HepG2 (cell line): ENCODE data around the gene NUDT1. TPM values are rescaled to one million over a fixed set of nuclear protein-coding genes. Genes with fewer than 3 reads are reported as not detected.

Source experiments
- ATAC-seq: fragments of 200-7000 bp; cut with Tn5 transposase; 3 replicates; pipeline ENCODE4 v1.9.1; 2020; ENCODE audit warnings: mild to moderate bottlenecking, moderate library complexity
- BruUV-seq: library from RNA; stranded (reverse); fragments of 400-500 nt; replicated peaks from 2 replicates; lab custom pipeline; 2021; lab: Mats Ljungman, UMichigan
- CTCF ChIA-PET: fragments of 300-600 bp; formaldehyde crosslinking; extraction: SDS; loops from one replicate; lab custom pipeline; 2021; ENCODE audit warnings: low total read pairs, inconsistent platforms, low intra/inter-chr PET ratio; lab: Yijun Ruan, JAX
- POLR2A ChIA-PET: fragments of 350-600 bp; sonication (Branson Sonifier 250); formaldehyde crosslinking; loops from one replicate; lab custom pipeline; 2020; ENCODE audit warnings: antibody characterized with exemption, inconsistent platforms; lab: Yijun Ruan, JAX
- DNase-seq: peaks from one replicate; pipeline ENCODE4 v3.0.0-alpha.2; 2015; ENCODE audit warnings: low spot score
- FAIRE-seq: peaks from 3 replicates; lab custom pipeline; 2011; peaks lifted over from hg19 to GRCh38; lab: Jason Lieb, UNC
- H2AFZ ChIP-seq: one replicate; pipeline ENCODE4 v1.6.1; 2011; ENCODE audit warnings: low read length, inconsistent platforms
- H3K27ac ChIP-seq: fragments of 300-600 bp; 3 replicates; pipeline ENCODE4 v1.8.0; 2011; ENCODE audit warnings: mixed run types, mild to moderate bottlenecking, mixed read lengths, low read length, inconsistent platforms; ENCODE audit not compliant: insufficient read depth; ENCODE audit errors: extremely low read length
- H3K27me3 ChIP-seq, 2 experiments: fragments of 200-600 bp in 1 of 2; 2 replicates in 1 of 2; 3 replicates in 1 of 2; pipeline versions ENCODE4 v1.6.0 to v1.8.0; 2011; ENCODE audit warnings: low read length in 2 of 2, mild to moderate bottlenecking in 2 of 2, moderate library complexity in 2 of 2, inconsistent platforms in 1 of 2; ENCODE audit not compliant: insufficient read depth in 2 of 2, control insufficient read depth in 1 of 2
- H3K36me3 ChIP-seq, 2 experiments: fragments of 200-600 bp in 1 of 2; replicated peaks in 1 of 2; 2 replicates in 1 of 2; 3 replicates in 1 of 2; pipeline versions ENCODE4 v1.5.1 to v1.8.0; 2011; ENCODE audit warnings: low read length in 2 of 2, inconsistent platforms in 1 of 2; ENCODE audit not compliant: insufficient read depth in 2 of 2, control insufficient read depth in 1 of 2
- H3K4me1 ChIP-seq: 2 replicates; pipeline ENCODE4 v1.5.1; 2012; ENCODE audit warnings: low read length, inconsistent platforms; ENCODE audit not compliant: insufficient read depth
- H3K4me2 ChIP-seq: 2 replicates; pipeline ENCODE4 v1.6.0; 2011; ENCODE audit warnings: low read depth, low read length, inconsistent platforms
- H3K4me3 ChIP-seq, 3 experiments: fragments of 200-600 bp in 1 of 3; sonication (generic), shearing (Covaris generic) in 1 of 3; replicated peaks in 1 of 3; 2 replicates each; pipeline ENCODE4 v1.5.1; 2011 to 2016; ENCODE audit warnings: low read length in 3 of 3, inconsistent platforms in 2 of 3, low read depth in 2 of 3, mild to moderate bottlenecking in 2 of 3, control low read depth in 1 of 3, mixed read lengths in 1 of 3; ENCODE audit not compliant: insufficient read depth in 1 of 3
- H3K79me2 ChIP-seq: one replicate; pipeline ENCODE4 v1.6.1; 2011; ENCODE audit warnings: low read length, inconsistent platforms; ENCODE audit not compliant: insufficient read depth
- H3K9ac ChIP-seq: 2 replicates; pipeline ENCODE4 v1.6.0; 2011; ENCODE audit warnings: mild to moderate bottlenecking, low read depth, low read length, inconsistent platforms; ENCODE audit not compliant: insufficient read depth
- H3K9me3 ChIP-seq: 2 replicates; pipeline ENCODE4 v1.5.1; 2012; ENCODE audit warnings: mild to moderate bottlenecking, low read length
- H4K20me1 ChIP-seq: 2 replicates; pipeline ENCODE4 v1.6.0; 2011; ENCODE audit warnings: inconsistent platforms, mild to moderate bottlenecking, low read length, moderate library complexity; ENCODE audit not compliant: insufficient read depth
- NKX3-1 ChIP-seq: sonication (generic); formaldehyde crosslinking; IDR thresholded peaks from 2 replicates; pipeline ENCODE4 v1.5.0; 2020; ENCODE audit warnings: missing genetic modification reagents
- THYN1 ChIP-seq: sonication (generic); formaldehyde crosslinking; IDR thresholded peaks from 2 replicates; pipeline ENCODE4 v1.8.1; 2023; ENCODE audit warnings: low read depth, mild to moderate bottlenecking, moderate library complexity, missing genetic modification reagents, borderline replicate concordance
- TRAFD1 ChIP-seq: sonication (generic); formaldehyde crosslinking; IDR thresholded peaks from 2 replicates; pipeline ENCODE4 v1.5.1; 2020; ENCODE audit warnings: missing genetic modification reagents, mild to moderate bottlenecking, borderline replicate concordance
- ZBTB43 ChIP-seq: sonication (generic); formaldehyde crosslinking; conservative IDR thresholded peaks from 2 replicates; pipeline ENCODE4 v1.4.0; 2020; ENCODE audit warnings: missing genetic modification reagents
- ZFX ChIP-seq: sonication (generic); formaldehyde crosslinking; IDR thresholded peaks from 2 replicates; pipeline ENCODE4 v1.4.0; 2020; ENCODE audit warnings: mild to moderate bottlenecking, low read depth, missing genetic modification reagents, moderate library complexity
- ZNF124 ChIP-seq: sonication (generic); formaldehyde crosslinking; IDR thresholded peaks from 2 replicates; pipeline ENCODE4 v1.4.0; 2020; ENCODE audit warnings: missing genetic modification reagents
- ZNF230 ChIP-seq: sonication (generic); formaldehyde crosslinking; IDR thresholded peaks from 2 replicates; pipeline ENCODE4 v1.4.0; 2020; ENCODE audit warnings: mild to moderate bottlenecking, missing genetic modification reagents
- ZNF652 ChIP-seq: IDR thresholded peaks from 2 replicates; pipeline ENCODE4 v1.6.1; 2016; ENCODE audit warnings: low read depth, borderline replicate concordance
- ZNF772 ChIP-seq: sonication (generic); formaldehyde crosslinking; IDR thresholded peaks from 2 replicates; pipeline ENCODE4 v1.5.0; 2020; ENCODE audit warnings: mild to moderate bottlenecking, missing genetic modification reagents
- WGBS: methylation state at CpG from one replicate; pipeline ENCODE4 v1.1.6; 2017; ENCODE audit warnings: low lambda C conversion rate; 5-methylcytosine and 5-hydroxymethylcytosine counted together
- in situ Hi-C: cut with HindIII; loops from 2 replicates; pipeline ENCODE4 v1.10.0; 2017; ENCODE audit warnings: low pct_unique_long_range_greater_than_20kb; ENCODE audit not compliant: extremely low pct_ligation_motif_present
- intact Hi-C: fragments of 100-400 bp; cut with micrococcal nuclease; formaldehyde crosslinking; loops from one replicate; pipeline ENCODE4 v1.10.0; 2022; ENCODE audit not compliant: unreplicated experiment
- polyA plus RNA-seq, 8 experiments: library from polyadenylated mRNA; depleted of rRNA in 3 of 8; stranded (reverse) in 7 of 8; unstranded in 1 of 8; fragments of >200 nt; fragmentation: Illumina TruSeq in 4 of 8; extraction: Trizol in 4 of 8; gene quantifications; 2 replicates each; pipeline versions ENCODE4 v1.2.1 to v1.2.3, GENCODE V29; 2011 to 2016; ENCODE audit warnings: low read depth in 4 of 8, missing spikeins in 1 of 8, mixed read lengths in 1 of 8; ENCODE audit not compliant: insufficient read depth in 1 of 8
- total RNA-seq, 5 experiments: library from RNA; depleted of rRNA; stranded (reverse); fragments of >200 nt; fragmentation: Illumina TruSeq; extraction: Trizol; gene quantifications; 2 replicates each; pipeline ENCODE4 v1.2.3, GENCODE V29; 2016; ENCODE audit warnings: low read depth in 1 of 5
- TF ChIP-seq, protein P1 (sequence below): sonication (generic); formaldehyde crosslinking; IDR thresholded peaks from 2 replicates; pipeline ENCODE4 v1.4.0; 2020; ENCODE audit warnings: mild to moderate bottlenecking, missing genetic modification reagents
- TF ChIP-seq, protein P2 (sequence below): sonication (generic); formaldehyde crosslinking; IDR thresholded peaks from 2 replicates; pipeline ENCODE4 v1.5.0; 2020; ENCODE audit warnings: missing genetic modification reagents
- TF ChIP-seq, protein P3 (sequence below): sonication (generic); formaldehyde crosslinking; conservative IDR thresholded peaks from 2 replicates; pipeline ENCODE4 v1.4.0; 2020; ENCODE audit warnings: missing genetic modification reagents

The NUDT1 gene
- total and polyA plus RNA-seq, 2 of the 13 experiments (the other 11 are each of a cell fraction or from before 2014, with no cell fraction given) = 9.1 to 26.8 TPM

DNA sequence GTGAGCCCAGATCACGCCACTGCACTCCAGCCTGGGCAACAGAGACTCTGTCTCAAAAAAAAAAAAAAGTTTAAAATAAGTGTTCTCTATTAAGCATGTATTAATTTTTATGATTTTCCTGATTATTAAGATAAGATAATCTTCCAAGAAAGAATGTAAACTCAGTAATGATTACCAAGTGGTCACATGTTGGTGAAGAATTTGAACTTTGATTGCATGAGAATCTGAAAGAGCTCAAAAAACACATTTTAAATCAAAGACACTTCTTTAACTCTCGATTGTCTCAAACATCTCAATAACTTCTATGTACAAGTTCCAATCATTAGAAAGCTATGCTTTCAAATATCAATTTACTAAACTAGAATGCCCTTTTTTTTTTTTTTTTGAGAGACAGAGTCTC, 38.4 kb downstream of the NUDT1 start:
- H3K36me3 ChIP-seq = peaks cover 7 to 10% of the 10 kb centered on the region in 2 experiments; a peak in 2 of 5 replicates
- no peak overlapping the region for H3K4me3 ChIP-seq
- FAIRE-seq (no peak), DNase-seq (no peak), ATAC-seq (no peak)
- in situ Hi-C loops = no loop called here
- H3K27me3 ChIP-seq = no peaks in the 10 kb centered on the region
- H3K27ac ChIP-seq = no peak overlapping the region
- CTCF ChIA-PET = no interaction called here
- no TSS peak for BruUV-seq
- H3K79me2 ChIP-seq = peaks cover 17% of the 10 kb centered on the region
- TF ChIP-seq ZNF772 (no peak), ZNF652 (CRISPR knock-in tag) (0 out of 2 replicates have a peak, but pooled peaks have one; percentile 19), THYN1 (CRISPR knock-in tag) (no peak), ZFX (CRISPR knock-in tag) (no peak)
- TF ChIP-seq, protein P1, sequence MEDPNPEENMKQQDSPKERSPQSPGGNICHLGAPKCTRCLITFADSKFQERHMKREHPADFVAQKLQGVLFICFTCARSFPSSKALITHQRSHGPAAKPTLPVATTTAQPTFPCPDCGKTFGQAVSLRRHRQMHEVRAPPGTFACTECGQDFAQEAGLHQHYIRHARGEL (CRISPR knock-in tag) = no peak
- intact Hi-C loops = no loop called here
- H3K4me2 ChIP-seq = no peak overlapping the region
- peaks cover 42% of the 10 kb centered on the region for H3K4me1 ChIP-seq
- H3K9ac ChIP-seq = no peak overlapping the region
- WGBS = 69% methylated on average over 2 of the region's 2 CpGs
- no peaks in the 10 kb centered on the region for H4K20me1 ChIP-seq
- no peaks in the 10 kb centered on the region for H3K9me3 ChIP-seq
- POLR2A ChIA-PET = interaction anchor here (0.7 kb wide), 1 partner anchor 102 kb away, joined by 3 read pairs; no protein-coding TSS in a partner anchor
- H2AFZ ChIP-seq = no peak overlapping the region

- CTCF ChIA-PET = no interaction called here
- FAIRE-seq = no peak
- TF ChIP-seq ZNF230 (CRISPR knock-in tag) (no peak), NKX3-1 (CRISPR knock-in tag) (no peak), ZNF124 (CRISPR knock-in tag) (no peak), TRAFD1 (no peak), ZBTB43 (CRISPR knock-in tag) (no peak)
- TF ChIP-seq, protein P2, sequence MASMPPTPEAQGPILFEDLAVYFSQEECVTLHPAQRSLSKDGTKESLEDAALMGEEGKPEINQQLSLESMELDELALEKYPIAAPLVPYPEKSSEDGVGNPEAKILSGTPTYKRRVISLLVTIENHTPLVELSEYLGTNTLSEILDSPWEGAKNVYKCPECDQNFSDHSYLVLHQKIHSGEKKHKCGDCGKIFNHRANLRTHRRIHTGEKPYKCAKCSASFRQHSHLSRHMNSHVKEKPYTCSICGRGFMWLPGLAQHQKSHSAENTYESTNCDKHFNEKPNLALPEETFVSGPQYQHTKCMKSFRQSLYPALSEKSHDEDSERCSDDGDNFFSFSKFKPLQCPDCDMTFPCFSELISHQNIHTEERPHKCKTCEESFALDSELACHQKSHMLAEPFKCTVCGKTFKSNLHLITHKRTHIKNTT (CRISPR knock-in tag) = no peak
- TF ChIP-seq, protein P3, sequence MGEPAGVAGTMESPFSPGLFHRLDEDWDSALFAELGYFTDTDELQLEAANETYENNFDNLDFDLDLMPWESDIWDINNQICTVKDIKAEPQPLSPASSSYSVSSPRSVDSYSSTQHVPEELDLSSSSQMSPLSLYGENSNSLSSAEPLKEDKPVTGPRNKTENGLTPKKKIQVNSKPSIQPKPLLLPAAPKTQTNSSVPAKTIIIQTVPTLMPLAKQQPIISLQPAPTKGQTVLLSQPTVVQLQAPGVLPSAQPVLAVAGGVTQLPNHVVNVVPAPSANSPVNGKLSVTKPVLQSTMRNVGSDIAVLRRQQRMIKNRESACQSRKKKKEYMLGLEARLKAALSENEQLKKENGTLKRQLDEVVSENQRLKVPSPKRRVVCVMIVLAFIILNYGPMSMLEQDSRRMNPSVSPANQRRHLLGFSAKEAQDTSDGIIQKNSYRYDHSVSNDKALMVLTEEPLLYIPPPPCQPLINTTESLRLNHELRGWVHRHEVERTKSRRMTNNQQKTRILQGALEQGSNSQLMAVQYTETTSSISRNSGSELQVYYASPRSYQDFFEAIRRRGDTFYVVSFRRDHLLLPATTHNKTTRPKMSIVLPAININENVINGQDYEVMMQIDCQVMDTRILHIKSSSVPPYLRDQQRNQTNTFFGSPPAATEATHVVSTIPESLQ (CRISPR knock-in tag) = no peak
These were observed 39.5 kb downstream of the NUDT1 start for GRCh38 chr7:2281541-2281940.

More at GRCh38 chr7:2281541-2281940, 39.5 kb downstream of the NUDT1 start:
- POLR2A ChIA-PET = no interaction called here
- in situ Hi-C loops (no loop called here), intact Hi-C loops (no loop called here)
- no peaks in the 10 kb centered on the region for H3K27me3 ChIP-seq
- H2AFZ ChIP-seq = no peak overlapping the region
- H3K36me3 ChIP-seq = peaks cover 5 to 10% of the 10 kb centered on the region in 2 experiments; a peak in 2 of 5 replicates
- no peaks in the 10 kb centered on the region for H4K20me1 ChIP-seq
- H3K27ac ChIP-seq = no peak overlapping the region
- no peaks in the 10 kb centered on the region for H3K9me3 ChIP-seq
- 96% methylated on average over 7 of the region's 9 CpGs for WGBS
- H3K4me1 ChIP-seq = peaks cover 42% of the 10 kb centered on the region
- BruUV-seq = no TSS peak
- ATAC-seq (no peak), DNase-seq (no peak)
- no peak overlapping the region for H3K4me2 ChIP-seq
- peaks cover 17% of the 10 kb centered on the region for H3K79me2 ChIP-seq
- no peak overlapping the region for H3K4me3 ChIP-seq
- no peak overlapping the region for H3K9ac ChIP-seq
